CD4-positive, alpha-beta T cell treated with Interleukin-1 beta for 1 hour (primary cell): ENCODE measurements around the gene ANKRD33.
A peak's percentile ranks its signal among the peaks of the same experiment; 100 is the strongest.

Experiments used
- DNase-seq, 2 donors: peaks; one replicate each; pipeline ENCODE4 v3.0.0-alpha.2; 2020 to 2022

ANKRD33 gene

DNA sequence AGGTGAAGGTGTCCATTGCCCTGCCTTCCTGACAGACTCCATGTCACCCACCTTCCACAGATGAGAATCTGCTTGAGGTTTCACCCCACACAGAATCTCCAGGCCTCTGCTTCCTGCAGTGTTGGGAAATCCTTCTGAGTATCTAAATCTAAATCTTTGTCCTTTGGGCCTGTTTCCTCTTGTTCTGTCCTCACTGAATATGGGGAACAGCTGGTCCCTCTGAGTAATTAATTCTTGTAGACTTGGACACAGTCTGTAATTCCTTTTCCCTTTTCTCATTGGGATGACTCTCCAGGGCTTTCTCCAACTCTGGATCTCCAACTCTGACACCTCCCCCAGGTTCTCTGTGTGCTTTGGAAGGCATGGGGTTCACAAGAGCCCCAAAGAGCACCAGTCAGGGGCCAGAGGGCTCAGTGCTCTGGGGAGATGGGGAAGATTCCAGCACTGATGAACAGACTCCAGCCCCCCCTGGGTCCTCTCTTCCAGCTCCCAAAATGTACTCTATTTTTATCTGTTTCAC lies 17.1 kb downstream of the ANKRD33 start:
- no peak for DNase-seq

DNA sequence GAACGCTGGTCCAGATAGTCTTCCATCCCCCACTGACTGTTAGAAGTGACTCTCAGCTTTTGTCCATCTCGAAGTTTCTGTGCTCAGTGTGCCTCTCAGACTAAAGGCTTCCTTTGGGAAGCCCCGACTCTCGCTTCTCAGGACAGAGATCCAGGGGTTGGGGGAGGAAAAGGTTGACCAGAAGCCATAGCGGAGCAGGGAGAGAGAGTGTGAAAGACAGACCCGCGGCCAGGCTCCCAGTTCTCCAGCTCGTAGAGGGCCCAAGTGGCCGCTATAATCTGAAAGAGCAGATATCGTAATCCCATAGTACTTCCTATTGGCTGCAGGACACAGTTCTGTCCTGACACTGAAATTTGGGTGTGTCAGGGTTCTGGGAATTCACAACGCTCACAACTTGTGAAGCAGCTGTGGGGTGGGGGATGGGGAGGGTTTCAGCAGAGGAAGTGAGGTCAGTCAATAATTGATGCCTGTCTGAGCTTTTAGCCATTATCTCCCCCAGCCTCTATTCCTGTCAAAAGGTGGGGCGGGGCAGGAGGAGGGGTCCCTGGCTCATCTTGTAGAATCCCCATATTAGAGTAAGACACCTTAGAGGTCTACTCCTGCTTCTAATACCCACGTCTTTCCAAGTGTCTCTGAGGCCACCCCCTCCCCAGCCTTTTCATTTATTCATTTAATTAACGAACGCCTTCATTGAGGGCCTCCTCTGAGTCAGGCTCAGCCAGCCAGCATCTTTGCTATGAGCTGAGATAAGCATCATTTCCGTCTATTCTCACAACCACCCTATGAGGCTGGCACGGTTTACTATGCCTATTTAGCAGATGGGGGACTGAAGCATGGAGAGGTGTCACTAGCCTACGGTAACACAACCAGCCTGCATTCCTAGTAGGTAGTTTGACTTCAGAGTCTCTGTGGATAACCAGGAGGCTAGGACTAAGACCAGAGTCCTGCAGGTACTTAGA lies 17.8 kb downstream of the ANKRD33 start:
- DNase-seq, result no peak

DNA sequence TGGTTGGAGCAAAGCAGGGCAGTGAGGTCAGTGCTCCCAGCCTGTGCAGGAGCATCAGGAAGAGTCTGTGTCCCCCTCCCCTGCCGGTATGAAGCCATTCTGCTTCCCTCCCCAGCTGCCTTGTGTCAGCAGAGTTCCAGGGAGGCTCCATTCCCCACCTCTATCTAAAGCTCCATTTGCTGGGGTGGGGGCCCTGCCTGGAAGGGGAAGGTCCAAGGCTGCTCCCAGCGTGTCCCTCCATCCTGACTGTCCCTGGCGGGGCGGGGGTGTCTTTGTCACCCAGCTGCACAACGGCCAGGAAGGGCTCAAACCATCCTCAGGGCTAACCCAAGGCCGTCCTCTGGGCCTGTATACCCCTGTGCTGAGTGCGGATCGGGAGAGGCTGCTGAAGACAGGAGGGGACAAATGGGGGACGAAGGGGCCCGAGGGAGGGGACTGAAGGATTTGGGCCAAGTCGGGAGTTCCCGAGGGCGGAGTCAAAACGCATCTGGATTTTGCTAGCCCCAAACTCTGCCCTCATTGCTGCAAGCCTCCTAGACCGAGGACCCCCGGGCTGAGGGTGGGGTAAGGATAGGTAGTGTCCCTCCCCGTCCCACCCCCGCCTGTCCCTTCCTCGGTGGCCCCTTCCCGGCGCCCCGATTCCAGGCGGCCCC lies 18.7 kb downstream of the ANKRD33 start:
- no peak for DNase-seq

DNA sequence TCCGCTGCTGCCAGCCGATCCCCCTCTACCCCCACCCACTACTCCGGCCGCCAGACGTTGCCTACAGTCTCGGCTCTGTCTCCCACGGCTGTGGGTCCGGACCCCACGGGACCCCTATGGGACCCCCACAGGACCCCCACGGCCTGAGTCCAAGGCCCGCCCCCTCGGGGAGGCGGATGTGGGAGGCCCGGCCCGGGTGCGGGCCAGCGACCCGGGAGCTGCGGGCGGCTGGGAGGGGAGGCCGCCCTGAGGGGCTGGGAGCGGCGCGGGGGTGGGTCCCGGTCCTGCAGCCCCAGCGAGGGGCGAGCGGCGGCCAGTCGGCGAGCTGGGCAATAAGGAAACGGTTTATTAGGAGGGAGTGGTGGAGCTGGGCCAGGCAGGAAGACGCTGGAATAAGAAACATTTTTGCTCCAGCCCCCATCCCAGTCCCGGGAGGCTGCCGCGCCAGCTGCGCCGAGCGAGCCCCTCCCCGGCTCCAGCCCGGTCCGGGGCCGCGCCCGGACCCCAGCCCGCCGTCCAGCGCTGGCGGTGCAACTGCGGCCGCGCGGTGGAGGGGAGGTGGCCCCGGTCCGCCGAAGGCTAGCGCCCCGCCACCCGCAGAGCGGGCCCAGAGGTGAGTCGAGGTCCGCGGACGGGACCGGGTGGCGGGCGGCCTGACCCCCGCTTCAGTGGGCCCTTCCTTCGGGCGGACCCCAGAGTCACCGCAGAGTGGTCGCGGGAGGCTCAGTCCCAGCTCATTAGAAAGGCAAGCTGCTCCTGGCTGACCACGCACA lies 19.4 kb downstream of the ANKRD33 start, which contains the start of gene ACVRL1:
TSS of gene ACVRL1 (plus strand) at position 422 of the 773 bp plus-strand sequence. CDS start 4,971 bp downstream, outside the sequence.
- DNase-seq, result no peak

DNA sequence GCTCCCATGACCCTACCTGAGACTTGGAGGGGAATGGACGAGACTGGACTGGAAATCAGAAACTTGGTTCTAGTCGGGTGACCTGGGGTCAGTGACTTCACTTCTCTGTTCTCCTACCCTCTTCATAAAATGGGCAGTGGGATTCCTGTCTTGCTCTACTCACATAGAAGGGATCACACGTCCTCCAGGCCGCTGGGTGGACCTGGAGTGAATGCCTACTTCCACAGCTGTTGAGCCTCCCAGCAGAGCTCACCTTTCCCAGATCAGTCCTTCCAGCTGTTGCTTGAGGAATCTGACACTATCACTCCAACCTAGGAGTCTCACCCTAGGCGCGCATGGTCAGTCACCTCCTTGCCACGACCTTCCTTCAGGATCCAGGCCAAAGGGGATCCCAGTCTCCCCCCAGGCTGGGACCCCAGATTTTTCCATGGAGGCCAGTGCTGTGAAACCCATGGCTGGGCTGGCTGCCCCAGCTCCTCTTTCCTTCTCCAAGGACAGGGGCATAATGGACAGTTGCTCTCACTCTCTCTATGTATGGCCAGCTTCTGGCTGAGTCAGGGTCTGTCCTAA lies 20.0 kb downstream of the ANKRD33 start:
- no peak for DNase-seq

DNA sequence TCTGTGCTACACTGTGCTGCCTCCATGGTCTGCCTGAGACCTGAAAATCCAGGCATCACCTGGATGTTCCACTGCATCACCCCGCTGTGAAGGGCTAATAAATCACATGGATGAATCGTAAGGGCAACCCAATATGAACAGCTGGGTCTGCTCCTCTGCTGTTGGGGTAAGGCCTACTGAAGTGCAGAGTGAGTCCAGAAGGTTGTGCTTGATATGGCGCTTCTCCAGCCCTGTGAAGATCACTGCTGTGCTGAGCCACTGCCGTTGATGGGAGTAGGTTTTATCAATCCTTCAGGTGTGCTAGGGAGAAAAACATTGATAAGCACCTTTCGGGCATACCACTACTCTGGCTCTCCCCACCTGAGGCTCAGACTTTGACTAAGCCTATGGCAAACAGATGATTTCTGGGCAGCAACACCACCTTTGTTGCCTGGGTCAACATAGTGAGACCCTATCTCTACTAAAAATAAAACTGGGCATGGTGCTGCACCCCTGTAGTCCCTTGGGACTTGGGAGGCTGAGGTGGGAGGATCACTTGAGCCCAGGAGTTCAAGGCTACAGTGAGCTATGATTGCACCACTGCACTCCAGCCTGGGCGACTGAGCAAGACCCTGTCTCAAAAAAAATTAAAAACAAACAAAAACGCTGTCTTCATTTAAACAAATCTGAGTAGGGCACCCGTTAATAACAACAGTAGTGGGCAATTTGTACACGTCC lies 21.1 kb downstream of the ANKRD33 start:
- DNase-seq, result no peak

DNA sequence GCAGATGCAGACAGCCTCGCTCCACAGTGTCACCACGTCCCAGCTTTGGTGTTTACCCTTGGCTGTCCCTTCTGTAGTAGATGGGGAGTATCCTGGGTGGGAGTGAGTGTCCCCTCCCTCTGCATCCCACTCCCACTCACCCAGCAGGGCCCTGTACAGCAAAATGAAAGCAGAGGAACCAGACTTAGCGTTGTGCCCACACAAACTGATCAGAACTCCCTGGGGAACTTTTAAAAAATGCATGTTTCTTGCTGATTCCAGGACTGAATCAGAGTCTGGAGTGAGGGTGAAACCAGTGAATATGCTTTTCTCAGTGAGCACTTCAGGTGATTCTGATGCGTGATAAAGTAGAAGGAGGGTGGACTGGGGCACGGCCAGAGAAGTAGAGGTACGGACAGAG lies 22.3 kb downstream of the ANKRD33 start:
- DNase-seq, result no peak

DNA sequence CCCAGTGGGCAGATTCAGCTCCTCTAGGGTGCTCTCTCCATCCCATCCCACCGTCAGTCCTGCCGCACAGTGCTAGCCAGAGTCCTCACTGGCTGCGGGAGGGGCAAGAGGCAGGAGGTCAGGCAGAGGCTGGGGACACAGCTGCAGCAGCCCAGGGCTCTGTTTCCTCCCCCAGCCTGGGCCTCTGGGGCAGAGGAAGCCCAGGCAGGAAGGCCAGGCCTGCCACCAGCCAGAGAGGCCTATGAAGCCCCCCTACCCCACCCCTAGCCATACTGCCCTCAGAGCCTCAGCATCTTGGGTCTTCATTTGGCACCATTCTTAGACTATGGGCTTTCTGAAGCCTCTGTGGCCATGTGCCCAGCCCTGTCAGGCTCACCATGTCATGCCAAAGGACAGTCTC lies 22.8 kb downstream of the ANKRD33 start:
- DNase-seq, result no peak

DNA sequence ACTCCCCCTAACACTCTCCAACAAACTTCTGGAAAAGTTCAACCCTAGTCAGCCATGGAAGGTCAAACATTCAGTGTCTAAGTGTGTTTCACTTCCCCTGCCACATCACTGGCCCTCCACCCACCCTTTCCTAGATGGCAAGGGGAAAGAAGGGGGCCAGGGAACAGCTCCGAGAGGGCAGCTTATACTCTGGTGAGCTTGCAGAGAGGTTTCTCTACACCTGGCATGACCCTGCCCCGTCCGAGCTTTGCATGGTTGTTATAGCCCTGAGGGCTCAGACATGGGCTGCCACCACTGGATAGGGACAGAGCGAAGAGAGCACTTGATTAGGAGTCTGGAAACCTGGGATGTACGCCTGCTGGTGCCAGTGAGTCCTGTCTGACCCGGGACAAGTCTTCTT lies 23.4 kb downstream of the ANKRD33 start:
- no peak for DNase-seq

DNA sequence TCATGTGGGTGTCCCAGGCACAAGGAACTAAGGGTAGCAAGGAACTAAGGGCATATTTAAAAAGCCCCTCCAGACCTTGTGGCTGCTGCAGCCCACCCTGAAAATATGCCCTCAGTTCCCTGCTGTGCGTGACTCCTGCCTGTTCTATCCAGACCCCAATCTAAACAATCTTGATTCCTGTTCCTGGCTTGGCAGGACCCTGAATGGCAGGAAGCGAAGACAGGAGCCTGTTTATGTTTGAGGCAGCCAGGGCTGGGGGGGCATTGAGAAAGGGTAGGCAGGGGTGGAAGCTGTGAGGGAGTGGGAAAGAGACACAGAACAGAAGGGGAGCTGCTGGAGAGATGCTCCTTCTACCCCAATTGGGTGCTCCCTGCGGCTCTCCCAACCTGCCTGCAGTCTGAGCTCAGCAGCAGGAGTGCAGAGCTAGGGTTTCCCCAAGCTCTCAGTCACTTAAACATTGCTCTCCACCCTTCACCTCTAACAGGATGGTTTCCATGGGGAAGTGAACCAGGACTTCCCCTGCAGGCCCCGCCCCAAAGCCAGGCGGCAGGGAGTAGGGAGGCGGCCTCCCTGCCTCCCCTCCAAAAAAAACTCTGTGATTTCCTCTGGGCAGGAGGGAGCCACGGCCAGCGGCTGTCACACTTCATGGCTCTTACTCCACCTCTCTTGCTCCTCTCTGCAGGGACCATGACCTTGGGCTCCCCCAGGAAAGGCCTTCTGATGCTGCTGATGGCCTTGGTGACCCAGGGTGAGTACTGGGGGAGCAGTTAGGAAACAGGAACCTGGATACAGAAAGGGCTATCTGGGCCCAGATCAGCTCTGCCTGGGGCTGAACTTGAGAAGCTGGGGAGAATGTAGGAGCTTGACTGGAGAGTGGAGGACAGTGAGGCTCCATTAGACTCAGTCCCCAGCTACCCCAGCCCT lies 24.1 kb downstream of the ANKRD33 start:
- peak in 1 of 2 donors; percentile 32 for DNase-seq

DNA sequence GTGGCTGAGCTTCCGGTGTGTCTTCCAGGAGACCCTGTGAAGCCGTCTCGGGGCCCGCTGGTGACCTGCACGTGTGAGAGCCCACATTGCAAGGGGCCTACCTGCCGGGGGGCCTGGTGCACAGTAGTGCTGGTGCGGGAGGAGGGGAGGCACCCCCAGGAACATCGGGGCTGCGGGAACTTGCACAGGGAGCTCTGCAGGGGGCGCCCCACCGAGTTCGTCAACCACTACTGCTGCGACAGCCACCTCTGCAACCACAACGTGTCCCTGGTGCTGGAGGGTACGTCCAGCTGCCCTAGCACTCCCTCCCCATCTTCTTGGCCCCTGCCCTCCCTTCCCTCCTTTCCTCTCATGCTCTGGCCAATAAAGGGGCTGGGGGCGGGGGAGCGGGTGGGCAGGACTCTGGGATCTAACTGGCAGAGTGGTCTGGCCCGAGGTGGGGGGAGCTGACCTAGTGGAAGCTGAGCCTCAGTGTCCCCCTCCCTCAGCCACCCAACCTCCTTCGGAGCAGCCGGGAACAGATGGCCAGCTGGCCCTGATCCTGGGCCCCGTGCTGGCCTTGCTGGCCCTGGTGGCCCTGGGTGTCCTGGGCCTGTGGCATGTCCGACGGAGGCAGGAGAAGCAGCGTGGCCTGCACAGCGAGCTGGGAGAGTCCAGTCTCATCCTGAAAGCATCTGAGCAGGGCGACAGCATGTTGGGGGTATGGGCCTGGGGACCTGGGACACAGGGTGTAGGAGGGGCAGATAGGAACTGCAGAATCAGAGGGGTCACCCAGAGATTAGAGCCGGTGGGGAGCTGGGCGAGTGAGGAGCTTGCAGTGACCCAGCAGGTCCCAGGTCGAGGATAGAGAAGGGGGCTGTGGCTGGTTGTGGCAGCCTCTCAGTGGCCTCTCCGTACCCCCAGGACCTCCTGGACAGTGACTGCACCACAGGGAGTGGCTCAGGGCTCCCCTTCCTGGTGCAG lies 25.4 kb downstream of the ANKRD33 start:
- no peak for DNase-seq

DNA sequence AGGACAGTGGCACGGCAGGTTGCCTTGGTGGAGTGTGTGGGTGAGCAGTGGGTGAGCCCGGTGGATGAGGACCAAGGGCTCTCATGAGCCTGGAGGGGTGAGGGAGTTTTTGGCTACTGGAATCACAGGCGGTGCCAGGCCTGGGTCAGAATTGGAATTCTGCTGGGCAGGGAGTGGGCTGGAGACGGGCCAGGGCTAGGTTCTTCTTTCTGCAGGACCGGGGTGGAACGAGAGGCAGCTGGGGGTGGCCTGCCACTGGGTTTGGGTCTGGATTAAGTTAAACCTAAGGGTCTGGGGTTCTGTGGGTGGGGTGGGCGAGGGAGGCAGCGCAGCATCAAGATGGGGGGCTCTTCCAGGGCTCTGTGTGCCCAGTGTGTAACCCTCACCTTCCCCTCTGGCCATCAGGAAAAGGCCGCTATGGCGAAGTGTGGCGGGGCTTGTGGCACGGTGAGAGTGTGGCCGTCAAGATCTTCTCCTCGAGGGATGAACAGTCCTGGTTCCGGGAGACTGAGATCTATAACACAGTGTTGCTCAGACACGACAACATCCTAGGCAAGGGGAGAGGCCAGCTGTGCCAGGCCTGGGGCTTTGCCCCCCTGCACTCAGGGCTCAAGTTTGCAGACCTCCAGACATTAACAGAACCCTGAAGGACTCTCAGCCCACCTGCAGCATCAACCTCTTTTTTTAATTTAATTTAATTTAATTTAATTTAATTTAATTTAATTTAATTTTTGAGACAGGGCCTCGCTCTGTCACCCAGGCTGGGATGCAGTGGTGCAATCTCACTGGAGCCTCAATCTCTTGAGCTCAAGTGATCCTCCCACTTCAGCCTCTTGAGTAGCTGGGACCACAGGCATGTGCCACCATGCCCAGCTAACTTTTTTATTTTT lies 26.4 kb downstream of the ANKRD33 start:
- no peak for DNase-seq

DNA sequence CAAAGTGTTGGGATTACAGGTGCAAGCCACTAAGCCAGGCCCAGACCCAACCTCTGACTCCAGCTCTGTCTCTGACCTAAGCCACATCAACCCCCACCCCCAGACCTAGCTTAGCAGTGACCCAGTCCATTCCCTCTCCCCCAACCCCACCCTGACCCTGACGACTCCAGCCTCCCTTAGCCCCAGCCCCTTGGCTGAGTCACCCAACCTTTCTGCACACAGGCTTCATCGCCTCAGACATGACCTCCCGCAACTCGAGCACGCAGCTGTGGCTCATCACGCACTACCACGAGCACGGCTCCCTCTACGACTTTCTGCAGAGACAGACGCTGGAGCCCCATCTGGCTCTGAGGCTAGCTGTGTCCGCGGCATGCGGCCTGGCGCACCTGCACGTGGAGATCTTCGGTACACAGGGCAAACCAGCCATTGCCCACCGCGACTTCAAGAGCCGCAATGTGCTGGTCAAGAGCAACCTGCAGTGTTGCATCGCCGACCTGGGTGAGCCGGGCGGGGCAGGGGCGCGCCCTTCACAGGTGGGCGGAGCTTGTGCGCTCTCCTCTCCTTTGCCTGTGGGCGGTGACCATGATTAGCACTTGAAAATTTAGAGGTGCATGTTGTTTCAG lies 27.2 kb downstream of the ANKRD33 start:
- no peak for DNase-seq

DNA sequence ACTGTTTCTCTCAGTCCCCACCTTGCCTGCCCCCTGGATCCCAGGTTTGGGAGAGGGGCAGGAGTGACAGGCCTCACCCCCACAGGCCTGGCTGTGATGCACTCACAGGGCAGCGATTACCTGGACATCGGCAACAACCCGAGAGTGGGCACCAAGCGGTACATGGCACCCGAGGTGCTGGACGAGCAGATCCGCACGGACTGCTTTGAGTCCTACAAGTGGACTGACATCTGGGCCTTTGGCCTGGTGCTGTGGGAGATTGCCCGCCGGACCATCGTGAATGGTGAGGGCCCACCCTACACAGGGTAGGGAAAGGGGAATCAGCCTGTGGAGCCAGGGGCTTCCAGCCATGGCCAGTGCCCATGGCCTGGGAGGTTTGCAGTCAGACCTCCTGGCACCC lies 28.0 kb downstream of the ANKRD33 start:
- DNase-seq, result no peak

DNA sequence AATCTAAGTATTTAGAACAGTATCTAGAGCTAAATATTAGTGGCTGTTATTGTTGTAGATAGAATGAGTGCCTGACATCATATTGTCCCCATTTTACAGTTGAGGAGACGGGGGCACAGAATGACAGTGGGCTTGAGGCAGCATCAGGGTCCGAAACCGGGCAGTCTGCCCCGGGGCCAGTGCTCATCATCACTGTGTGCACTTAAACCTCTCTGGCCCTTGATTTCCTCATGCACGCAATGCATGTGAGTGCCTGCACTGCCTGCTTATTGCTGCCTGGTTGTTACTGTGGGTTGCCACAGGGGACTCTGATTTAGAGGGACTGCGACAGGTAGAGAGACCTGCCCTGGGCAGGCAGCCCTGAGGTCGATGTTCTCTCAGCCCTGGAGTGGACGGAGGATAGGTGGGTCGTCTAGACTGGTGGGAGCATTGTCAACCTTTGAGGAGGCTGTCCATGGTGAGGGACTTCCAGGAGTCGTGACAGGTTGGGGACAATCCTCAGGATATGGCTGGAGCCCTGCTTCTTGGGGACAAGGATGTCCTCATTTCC lies 29.2 kb downstream of the ANKRD33 start:
- DNase-seq, result no peak

DNA sequence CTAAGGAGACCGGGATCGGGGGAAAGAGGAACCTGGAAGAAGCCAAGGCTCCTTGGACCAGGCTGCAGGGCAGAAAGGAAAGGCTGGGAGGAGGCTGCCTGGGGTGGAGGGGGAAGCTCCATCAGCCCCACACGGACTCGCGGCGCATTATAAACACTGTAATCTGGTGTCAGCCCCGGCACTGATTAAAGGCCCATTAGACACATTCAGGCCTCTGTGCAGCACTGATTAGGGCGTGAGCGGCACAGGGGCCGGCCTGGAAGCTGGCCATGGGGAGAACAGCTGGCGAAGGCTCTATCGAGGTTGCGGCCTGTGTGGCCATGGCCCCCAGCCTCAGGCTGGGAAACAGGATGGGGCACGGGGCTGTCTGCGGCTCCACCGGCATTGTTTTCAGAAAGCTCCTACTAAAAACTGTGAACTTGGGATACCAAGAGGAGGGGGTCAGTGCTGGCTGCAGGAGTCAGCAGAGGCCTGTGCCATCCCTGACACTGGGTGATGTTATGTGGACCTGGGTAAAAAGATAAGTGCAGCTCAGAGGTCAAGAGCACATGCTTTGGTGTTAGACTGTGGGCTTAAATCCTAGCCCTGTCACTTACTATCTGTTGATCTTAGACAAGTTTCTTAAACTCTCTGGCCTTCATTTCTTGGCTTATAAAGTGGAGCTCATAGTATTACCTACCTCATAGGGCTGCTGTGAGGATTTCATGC lies 30.0 kb downstream of the ANKRD33 start:
- no peak for DNase-seq

DNA sequence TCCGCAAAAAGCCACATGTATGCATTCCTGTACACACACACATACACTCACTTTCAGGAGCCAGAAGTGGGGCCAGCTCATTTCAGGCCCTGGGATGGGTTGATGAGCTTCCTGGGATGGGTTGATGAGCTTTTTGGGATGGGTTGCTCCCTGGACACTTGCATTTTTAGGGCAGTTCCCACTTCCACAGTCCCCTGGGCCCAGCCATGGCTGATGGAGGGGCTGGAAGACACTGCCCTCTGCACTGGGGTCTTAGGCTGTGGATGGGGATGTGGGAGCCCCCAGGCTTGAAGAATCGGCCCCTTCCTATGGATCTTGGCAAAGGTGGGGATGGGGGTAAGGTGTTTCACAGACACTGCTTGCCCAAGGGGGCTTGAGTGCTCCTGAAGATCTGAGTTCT lies 32.1 kb downstream of the ANKRD33 start:
- no peak for DNase-seq
